ENCODE data around the gene C1orf210. TPM values are rescaled to one million over a fixed set of nuclear protein-coding genes. Genes with fewer than 3 reads are reported as not detected.
A peak's percentile ranks its signal among the peaks of the same experiment; 100 is the strongest.

Gene C1orf210
- total and polyA plus RNA-seq, 2 of the 4 experiments (the other 2 are of a cell fraction), result not detected

DNA sequence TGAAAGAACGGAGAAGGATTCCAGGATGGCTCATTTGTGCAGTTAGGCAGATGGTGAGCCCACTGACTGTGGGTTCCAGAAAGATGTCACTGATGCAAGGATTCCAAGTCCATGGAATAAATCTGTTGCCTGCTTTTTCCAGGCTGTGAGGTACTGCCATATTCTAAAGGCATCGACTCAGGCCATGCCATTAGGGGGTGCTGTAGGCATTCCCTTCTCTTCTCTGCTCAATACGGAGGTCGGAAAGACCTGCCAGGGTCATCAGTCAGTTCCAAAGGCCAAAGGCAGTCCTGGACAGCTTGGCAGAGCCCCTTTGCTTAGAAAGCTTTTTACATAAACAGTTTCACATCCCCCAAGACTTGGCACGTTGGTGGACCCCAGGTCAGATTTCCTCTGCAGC, 47.3 kb downstream of the C1orf210 start:
- Histone ChIP-seq H3K27ac (ENCODE audit: insufficient read depth, low read length) (no peak overlapping the region), H3K9me1 (ENCODE audit: insufficient read depth, low read length) (no peaks in the 10 kb centered on the region; the same call in 1 of the 2 replicates), H2BK5ac (ENCODE audit: low read depth, low read length, poor library complexity, severe bottlenecking) (no peak overlapping the region), H3K18ac (ENCODE audit: low read depth, low read length) (no peak overlapping the region), H4K91ac (ENCODE audit: insufficient read depth, low read depth, low read length) (no peak overlapping the region), H2AFZ (replicated peaks; ENCODE audit: low read length, poor library complexity) (peak overlapping the region; percentile 74), H2AK5ac (ENCODE audit: low read depth, low read length) (no peak overlapping the region), H3K36me3 (ENCODE audit: control insufficient read depth, insufficient read depth, low read length) (no peaks in the 10 kb centered on the region), H2BK15ac (ENCODE audit: low read depth, low read length) (peak overlapping the region; percentile 24; the same call in 1 of the 3 replicates), H3K27me3 (ENCODE audit: control insufficient read depth, insufficient read depth, low read length) (no peaks in the 10 kb centered on the region), H4K8ac (ENCODE audit: low read depth in 2 of 2, low read length in 2 of 2) (no peak overlapping the region; a peak in 1 of 4 replicates), H3K79me1 (ENCODE audit: low read depth in 1 of 2, low read length in 2 of 2) (no peaks in the 10 kb centered on the region), H3K4ac (ENCODE audit: low read depth, low read length) (no peak overlapping the region), H2BK20ac (ENCODE audit: low read depth, low read length) (no peak overlapping the region), H3K4me2 (ENCODE audit: low read depth, low read length) (no peak overlapping the region), H2BK120ac (ENCODE audit: low read depth, low read length) (no peak overlapping the region), H3K4me1 (ENCODE audit: control insufficient read depth, insufficient read depth, low read length) (peaks cover 6% of the 10 kb centered on the region; the same call in 1 of the 2 replicates), H3K9ac (ENCODE audit: low read depth, low read length) (no peak overlapping the region), H3K14ac (replicated peaks; ENCODE audit: low read depth, low read length) (no peak overlapping the region), H3K56ac (ENCODE audit: extremely low read depth, insufficient read depth, low read length) (no peak overlapping the region), H3K23ac (ENCODE audit: low read depth, low read length) (no peak overlapping the region), H3K9me3 (ENCODE audit: control insufficient read depth, insufficient read depth, low read length) (no peaks in the 10 kb centered on the region), H3K4me3 (ENCODE audit: insufficient read depth, low read depth, low read length) (no peak overlapping the region), H2AK9ac (replicated peaks; ENCODE audit: low read depth, low read length, poor library complexity) (peak overlapping the region; percentile 17), H4K20me1 (ENCODE audit: insufficient read depth, low read length) (no peaks in the 10 kb centered on the region), H4K5ac (ENCODE audit: low read depth, low read length) (no peak overlapping the region)
- 0% methylated on average over 3 of the region's 5 CpGs; no CpG with 5 or more reads in 1 of the 2 experiments for WGBS, 2 experiments (ENCODE audit: extremely low coverage in 2 of 2, insufficient read length in 1 of 2)
- dilution Hi-C loops (cut with HindIII; ENCODE audit: low sequenced_read_pairs, unreplicated experiment) (no loop called here), intact Hi-C loops (cut with micrococcal nuclease) (loop anchor here (1.0 kb wide), 2 partner anchors 120 to 176 kb away; partner anchors contain the start of gene CDC20), in situ Hi-C loops (cut with MboI; ENCODE audit: low sequenced_read_pairs) (loop anchor here (10.0 kb wide), 1 partner anchor 117 kb away; the partner anchor contains the start of gene CDC20)
- ATAC-seq (ENCODE audit: low read depth), result peak; percentile 88
- TF ChIP-seq FOS (IDR thresholded peaks at IDR 0.05; ENCODE audit: low read depth, low read length) (no peak), RAD21 (IDR thresholded peaks at IDR 0.05; ENCODE audit: low read length) (peak; percentile 89), MAFK (IDR thresholded peaks at IDR 0.05; ENCODE audit: low read depth, low read length) (no peak), SMC3 (IDR thresholded peaks at IDR 0.05; ENCODE audit: low read depth, low read length) (peak; percentile 75), MAZ (IDR thresholded peaks at IDR 0.05; ENCODE audit: borderline replicate concordance, low read depth, low read length) (no peak)
- TF ChIP-seq, protein P1, sequence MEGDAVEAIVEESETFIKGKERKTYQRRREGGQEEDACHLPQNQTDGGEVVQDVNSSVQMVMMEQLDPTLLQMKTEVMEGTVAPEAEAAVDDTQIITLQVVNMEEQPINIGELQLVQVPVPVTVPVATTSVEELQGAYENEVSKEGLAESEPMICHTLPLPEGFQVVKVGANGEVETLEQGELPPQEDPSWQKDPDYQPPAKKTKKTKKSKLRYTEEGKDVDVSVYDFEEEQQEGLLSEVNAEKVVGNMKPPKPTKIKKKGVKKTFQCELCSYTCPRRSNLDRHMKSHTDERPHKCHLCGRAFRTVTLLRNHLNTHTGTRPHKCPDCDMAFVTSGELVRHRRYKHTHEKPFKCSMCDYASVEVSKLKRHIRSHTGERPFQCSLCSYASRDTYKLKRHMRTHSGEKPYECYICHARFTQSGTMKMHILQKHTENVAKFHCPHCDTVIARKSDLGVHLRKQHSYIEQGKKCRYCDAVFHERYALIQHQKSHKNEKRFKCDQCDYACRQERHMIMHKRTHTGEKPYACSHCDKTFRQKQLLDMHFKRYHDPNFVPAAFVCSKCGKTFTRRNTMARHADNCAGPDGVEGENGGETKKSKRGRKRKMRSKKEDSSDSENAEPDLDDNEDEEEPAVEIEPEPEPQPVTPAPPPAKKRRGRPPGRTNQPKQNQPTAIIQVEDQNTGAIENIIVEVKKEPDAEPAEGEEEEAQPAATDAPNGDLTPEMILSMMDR (conservative IDR thresholded peaks at IDR 0.05; ENCODE audit: low read depth, low read length), result peak; percentile 80
- ChIA-PET CTCF (no interaction called here), POLR2A (ENCODE audit: unreplicated experiment) (no interaction called here)
- BruUV-seq (replicated peaks), result no TSS peak
- peak; percentile 64 for DNase-seq
